SW480 (cell line): Measurements from ENCODE around the gene TMEM86A.

Experiments used
- DNase-seq: peaks from one replicate; pipeline ENCODE4 v3.0.0-alpha.2; 2016; ENCODE audit warnings: low spot score

Gene TMEM86A

DNA sequence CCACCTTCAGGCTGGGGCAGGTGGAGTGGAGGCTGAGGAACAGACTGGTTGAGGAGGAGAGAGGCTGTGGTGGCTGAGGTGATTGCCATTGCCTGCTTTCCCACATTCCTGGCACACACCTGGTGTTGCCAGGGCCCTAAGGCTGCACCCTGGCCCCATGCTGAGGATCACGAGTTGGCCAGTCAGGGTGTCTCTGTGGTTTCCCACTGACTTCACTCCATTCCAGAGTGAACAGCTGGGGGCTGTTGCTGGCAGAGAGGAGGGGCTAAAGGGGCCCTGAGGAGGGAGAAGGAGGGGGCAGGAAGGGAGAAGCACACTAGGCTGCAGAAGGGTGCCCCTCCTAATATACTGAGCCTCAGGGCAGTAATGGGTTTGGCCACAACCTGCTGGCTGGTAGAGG lies 1.8 kb downstream of the TMEM86A start:
- DNase-seq: peak; percentile 58

DNA sequence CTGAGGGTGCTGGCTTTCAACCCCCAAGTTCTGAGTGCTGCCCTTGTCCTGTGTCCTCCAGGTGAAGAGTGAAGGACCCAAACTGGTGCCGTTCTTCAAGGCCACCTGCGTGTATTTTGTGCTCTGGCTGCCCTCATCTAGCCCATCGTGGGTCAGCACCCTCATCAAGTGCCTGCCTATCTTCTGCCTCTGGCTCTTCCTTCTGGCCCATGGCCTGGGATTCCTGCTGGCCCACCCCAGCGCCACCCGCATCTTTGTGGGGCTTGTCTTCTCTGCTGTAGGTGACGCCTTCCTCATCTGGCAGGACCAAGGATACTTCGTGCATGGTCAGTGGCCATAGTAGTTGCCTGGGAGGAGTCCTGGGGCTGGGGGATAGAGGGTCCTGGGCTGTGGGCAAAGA lies 2.3 kb downstream of the TMEM86A start:
- no peak for DNase-seq

DNA sequence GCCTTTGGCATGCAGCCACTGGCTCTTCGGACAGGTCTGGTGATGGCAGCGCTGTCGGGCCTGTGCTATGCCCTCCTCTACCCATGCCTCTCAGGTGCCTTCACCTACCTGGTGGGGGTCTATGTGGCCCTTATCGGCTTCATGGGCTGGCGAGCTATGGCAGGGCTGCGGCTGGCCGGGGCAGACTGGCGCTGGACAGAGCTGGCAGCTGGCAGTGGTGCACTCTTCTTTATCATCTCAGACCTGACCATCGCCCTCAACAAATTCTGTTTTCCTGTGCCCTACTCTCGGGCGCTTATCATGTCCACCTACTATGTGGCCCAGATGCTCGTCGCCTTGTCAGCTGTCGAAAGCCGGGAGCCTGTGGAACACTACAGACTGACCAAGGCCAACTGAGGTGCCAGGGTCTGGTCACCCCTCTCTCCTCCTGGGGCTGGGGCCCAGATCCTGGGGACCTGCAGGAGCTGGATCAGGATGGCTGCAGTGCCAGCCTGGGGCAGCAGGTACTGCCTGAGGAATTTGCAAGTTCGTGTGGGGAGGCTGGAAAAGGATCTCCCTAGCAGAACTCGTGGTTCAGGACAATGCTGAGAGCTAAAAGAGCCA lies 3.1 kb downstream of the TMEM86A start:
- DNase-seq: no peak

DNA sequence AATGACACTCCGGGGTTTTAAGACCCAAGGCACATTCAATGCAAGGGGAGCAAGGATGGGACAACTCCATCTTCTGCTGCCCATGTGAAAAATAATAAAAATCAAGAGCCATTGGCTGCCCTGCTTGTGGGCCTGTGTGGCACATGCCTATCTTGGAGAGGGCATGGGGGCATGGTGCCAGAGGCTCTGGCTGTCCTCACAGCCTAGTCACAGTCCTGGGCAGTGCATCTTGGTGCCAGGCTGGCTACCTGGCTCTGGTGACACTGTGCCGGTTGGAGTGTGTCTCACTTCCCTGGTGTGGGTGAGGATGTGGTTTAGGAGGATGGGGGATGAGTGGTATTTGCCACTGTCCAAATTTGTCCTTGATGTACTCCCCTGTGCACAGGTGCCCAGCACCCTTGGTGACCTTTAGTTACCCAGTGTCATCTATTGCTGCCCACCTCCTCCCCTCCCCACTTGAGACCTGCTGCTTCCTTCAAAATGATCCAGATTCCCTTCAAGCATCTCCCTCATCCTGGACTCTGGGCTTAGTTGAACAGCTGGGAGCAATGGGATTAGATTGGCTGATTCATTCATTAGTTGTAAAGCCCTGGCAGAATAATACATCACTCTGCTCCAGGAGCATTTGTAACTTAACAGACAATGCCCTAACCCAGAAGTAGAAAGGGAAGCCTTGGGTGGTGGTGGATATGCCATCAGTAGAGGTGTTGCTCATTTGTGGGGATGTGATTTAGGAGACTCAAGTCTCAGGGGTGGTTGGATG lies 4.6 kb downstream of the TMEM86A start:
- DNase-seq: no peak

DNA sequence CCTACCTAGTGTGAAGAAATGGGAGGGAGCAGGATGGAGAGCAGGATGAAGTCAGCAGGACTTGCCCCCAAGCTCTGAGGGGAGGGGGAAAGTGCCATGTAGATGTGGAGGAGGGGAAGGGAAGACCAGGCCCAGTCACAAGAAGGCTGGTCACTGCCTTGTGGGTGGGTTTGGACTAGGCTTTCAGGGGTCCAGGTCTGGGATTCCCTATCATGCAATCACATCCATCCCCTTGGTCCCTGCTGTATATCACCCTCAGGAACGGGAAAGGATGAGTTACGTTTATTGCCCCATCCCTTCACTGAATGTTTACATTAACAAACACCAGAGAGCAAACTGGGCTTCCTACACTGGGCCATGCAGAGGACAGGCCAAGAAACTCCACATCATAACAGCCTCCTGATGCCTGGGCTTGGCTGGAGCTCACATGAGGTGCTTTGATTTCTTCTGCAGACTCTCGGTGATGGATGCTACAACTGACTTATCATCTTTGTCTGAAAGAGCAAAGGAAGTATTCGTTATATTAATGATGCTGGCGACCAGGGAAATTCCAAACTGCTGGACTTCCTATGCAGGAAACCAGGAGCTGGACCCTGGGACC lies 5.6 kb downstream of the TMEM86A start:
- DNase-seq: no peak

DNA sequence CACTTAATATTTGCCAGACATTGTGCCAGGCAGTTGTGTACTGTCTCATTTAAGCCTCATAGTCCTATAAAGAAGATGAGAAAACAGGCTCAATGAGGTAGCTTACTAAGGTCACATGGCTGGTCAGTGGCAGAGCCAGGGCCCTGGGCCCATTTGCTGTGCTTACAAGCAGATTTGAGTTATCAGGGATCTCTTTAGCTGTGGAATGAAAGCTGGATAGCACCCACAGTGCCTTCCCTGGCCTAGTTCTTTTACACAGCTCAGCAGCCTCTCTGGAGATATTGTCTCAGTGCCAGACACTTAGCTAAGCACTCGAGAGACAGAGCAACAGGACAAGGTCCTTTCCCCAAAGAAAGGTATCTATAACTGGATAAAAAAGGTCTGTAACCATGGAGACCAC lies 6.1 kb downstream of the TMEM86A start:
- DNase-seq: no peak

DNA sequence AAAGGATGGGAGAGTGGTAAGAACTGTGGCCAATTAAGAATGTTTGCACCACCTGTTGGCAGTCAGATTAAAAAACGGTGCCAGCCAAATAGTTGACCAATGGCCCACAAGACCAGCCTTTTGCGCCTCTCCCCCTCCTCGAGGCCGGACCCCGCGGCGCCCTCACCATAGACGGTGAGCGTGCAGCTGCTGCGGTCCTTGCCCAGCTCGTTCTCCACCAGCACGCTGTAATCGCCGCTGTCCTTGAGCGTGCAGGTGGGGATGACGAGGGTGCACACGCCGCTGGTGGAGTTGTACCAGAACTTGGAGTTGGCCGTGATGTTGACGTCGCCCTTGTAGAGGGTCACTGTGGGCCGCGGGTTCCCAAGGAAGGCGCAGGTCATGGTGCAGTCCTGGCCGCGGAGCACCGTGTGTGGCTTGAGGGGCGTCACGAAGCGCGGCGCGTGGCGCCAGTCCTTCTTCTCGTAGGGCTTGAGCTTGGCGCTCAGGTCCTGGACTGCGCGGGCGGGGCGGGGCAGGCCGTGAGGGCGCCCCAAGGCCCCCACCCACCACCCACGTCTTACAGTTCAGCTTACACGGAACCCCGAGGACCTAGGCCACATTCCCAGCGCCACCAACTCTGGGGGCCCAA lies 7.2 kb downstream of the TMEM86A start:
- DNase-seq: no peak

DNA sequence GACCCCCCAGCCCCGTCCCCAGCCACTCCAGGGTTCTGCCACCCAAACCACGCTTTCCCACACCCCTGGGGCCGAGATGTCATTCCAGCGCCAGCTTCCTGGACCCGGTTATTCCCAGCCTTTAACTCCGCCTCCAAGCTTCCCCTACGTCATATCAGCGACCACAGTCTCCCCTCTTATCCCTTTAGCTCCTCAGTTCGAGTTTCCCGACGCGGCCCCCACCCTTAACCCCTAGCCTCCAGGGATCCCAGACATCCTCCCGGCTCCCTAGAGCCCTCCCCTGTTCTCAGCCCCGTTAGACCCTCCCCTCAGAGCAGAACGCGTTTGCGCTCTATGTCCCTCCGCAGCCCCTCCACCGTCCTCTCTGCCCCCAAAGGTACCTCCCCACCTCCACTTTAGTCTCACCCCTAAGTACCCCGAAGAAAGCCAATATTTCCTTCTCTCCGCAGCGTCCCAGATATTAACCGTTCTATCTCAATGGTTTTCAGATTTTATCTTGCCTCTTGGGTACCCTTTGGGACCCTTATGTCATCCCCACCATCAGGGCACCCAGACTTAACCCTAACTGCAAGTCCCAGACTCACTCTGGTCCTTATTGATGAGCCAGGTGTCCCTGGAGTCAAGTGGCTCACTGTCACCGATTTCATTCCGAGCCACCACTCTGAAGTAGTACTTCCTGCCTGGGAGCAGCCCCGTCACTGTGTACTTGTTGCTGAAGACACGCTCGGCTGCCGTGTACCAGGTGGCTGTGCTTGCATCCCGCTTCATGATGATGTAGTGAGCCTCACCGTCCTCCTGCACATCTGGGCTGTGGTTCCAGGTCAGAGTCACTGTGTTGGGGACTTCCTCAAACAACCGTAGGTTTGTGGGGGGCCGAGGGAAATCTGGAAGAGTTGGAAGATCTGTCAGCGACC lies 8.0 kb downstream of the TMEM86A start:
- no peak for DNase-seq

DNA sequence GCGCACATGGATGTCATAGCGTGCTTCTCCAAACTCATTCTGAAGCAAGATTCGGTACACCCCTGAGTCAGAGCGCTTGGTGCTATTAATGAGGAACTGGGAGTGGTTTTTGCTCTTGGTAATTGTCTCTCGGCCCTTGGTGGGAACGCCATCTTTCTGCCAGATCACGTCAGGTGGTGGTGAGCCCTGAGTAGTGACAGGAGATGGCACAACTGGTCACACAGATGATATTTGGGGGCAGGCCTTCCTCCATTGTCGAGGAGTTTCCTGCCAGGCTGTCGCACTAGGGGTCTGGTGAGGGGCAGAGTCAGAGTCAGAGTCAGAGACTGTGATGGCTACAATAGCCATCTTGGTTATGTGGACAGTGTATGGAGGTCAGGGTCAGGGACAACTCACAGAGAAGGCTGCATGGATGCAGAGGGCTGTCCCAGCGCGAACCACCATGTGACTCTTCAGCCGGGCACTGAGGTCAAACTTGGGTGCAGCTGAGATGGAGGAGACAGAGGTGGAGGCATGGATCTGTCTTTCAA lies 9.3 kb downstream of the TMEM86A start:
- no peak for DNase-seq

DNA sequence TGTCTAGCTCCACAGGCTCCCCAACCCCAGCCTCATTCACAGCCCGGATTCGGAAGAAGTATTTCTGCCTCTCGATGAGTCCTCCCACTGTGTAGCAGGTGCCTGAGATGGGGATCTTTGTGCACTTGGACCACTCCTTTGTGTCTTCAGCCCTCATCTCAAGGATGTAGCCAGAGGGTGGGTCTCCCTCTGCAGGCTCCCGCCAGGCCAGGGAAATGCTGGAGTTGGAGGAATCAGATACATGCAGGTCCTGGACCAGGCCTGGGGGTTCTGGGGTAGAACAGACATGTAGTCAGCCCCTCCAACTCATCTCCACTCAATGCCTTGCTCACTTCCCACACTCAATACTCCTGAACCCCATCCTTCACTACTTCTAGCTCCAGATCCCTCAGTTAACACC lies 10.8 kb downstream of the TMEM86A start:
- no peak for DNase-seq

DNA sequence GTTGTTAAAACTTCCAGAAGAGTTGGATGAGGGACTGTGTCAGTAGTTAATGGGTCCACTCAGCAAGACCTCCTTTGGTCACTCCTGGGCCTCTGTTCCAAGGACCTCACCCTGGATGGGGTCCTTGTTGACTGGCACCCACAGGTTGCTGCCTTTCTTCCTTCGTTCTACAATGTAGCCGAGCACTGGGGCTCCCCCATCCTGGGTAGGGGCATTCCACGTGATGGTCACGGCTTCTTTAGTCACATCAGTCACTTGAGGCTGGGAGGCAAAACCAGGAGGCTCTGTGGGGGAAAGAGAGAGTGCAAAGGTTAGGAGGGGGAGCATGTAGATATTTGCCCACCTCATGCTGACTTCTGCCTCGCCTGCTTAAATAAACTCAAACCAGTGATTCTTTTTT lies 12.0 kb downstream of the TMEM86A start:
- DNase-seq: no peak

DNA sequence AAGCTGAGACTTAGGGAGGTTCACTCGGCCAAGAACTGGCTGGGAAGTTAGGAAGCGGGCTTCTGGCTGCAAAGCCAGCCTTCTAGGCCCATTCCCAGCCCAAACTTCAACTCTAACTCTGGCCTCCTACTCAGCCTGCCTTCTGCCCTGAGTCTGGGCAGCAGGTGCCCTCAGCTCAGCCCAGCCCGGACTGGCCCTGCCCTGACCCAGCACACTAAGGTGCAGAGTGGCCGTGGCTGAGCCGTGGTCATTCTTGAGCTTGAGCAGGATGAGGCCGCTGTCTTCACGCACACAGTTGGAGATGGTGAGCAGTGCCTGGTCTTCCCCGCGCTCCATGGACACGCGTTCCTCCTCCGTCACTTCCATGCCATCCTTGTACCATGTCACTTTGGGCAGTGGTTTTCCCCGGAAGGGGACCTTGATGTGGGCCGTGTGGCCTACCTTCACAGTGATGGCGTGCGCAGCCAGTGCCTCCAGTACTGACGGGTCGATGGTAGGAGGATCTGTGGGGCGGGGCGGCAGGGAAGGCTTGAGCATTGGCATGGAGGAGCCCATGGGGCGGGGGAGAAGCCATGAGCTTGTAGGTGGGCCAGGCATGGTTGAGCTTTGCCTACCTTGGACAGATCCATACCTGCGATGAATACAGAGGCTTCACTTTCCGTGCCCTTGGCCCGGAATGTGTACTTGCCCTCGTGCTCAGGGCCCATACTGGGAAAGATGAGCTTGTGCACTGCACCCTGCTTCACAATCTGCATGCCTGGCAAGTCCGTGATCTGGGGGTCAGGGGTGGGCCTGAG lies 15.3 kb downstream of the TMEM86A start:
- no peak for DNase-seq

DNA sequence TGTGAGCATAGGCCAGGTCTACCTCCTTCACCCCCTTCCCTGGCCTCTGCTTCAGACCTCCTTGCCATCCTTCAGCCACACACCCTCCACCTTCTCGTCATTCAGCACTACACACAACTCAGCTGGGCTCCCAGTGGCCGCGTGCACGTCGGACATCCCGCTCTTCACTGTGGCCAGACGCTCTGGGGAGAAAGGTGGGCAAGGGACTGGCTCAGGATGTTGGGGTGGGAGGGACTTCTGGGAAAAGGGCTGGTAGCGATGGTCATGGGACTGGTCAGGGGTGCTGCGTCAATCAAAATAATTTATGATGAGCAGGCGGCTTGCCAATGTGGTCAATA lies 15.8 kb downstream of the TMEM86A start:
- no peak for DNase-seq

DNA sequence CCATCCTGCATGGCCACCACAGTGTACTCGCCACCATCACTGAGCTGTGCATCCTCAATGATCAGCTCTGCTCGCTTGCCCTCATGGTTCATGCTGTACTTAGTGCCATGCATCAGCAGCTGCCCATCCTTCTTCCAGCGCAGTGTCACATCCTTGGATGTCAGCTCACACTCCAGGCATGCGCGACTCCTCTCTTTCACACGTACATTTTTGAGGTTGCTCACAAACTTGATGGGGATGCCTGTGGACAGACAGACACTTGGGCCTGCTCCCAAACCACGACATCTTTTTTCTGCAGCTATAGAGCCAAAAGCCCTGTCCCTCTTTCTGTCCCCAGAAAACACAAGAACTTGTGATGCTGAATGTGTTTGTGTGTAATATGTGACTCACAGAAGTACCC lies 16.9 kb downstream of the TMEM86A start:
- DNase-seq: no peak

DNA sequence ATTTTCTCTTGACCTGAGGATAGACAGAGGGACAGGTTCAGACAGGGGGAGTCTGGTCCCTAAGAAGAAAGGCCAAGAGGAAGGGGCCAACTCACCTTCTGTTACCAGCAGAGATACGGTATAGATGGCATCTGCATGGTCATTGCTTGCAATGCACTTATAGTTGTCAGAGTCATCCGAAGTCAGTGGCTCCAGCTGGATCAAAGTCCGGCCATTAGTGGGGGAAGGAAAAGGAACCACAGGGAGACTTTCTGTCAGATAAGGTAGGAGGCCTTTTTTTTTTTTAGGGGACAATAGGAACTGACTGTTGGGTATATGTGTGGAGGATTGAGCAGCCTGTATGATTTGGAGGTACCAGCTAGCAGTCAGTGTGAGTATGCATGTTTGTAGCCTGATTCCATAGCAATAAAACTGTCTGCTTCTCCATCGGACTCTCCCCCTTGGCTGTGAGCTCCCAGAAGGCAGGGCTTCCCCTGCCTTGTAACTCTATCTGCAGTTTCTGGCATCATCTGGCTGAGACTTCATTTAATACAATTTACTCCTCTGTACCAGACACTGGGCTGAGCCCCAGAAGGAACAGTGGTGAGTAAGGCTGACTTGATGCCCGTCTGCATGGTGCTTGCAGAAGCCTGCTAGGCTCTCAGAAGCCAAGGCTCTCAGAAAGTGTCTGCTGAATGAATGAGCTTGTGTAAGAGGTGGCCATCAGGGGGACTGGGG lies 21.7 kb downstream of the TMEM86A start:
- DNase-seq: no peak

DNA sequence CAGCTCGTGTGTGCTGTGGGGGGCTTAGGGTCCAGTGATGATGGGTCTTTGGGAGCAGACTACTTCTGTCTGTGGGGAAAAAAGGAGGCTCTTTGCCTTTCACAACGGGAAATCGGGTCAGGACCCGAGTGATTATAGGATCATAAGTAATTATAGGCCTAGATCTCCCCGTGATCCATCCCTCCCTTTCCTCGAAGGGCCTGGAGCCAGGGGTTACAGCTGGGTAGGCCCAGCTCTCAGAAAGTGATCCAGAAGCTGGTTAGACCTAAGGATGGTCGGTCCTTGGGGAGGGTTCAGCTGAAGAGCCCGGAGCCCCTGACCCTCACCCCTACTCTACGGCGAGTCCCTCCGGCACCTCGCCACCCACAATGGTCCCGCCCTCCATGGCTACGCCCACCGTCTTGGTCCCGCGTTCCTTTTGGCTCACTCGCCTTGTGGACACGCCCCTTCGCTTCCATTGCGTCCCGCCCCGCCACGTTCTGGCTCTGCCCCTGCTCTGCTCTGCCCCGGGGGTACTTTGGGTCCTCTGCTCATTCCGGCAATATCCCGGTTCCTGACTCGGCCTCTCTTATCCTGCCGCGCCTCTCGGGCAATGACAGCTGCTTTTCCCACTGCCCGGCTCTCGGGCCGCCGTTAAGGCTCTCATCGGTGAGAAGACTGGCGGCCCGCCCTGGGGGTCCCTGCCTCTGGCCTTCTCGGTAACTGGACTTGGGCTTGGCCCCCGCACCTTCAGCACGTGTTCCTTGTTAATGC lies 22.4 kb downstream of the TMEM86A start:
- DNase-seq: peak; percentile 76

DNA sequence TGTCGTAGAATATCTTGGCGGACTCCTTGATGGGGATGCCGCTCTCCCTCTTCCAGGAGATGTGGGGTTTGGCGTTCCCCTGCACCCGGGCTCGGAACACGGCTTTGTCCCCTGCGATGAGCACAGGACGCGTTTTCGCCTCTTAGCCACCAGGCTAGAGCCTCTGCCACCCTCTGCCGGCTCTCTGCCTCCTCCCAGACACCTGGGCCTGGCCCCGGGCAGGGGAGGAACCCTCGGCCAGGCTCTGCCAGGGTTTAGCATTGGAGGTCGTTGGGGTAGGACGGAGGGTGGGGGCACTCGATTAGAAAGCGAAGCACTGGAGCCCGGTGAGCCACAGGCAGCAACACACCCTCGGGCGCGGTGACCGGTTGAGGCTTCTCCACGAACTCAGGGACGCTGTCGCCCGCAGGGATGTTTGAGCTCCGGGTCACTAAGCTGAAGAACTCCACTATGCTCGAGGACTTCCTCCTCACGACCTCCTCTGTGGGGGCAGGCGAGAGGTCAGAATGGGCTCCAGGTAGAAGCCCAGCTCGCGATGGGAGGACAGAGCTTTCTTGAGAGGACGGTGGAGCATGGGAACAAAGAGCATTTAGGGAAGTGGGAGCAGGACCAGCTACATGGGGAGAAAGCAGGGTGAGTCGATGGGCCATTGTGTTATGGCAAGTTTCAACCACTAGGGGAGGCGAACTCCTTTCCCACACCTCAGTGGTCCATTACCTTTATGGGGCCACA lies 23.1 kb downstream of the TMEM86A start:
- peak; percentile 77 for DNase-seq

DNA sequence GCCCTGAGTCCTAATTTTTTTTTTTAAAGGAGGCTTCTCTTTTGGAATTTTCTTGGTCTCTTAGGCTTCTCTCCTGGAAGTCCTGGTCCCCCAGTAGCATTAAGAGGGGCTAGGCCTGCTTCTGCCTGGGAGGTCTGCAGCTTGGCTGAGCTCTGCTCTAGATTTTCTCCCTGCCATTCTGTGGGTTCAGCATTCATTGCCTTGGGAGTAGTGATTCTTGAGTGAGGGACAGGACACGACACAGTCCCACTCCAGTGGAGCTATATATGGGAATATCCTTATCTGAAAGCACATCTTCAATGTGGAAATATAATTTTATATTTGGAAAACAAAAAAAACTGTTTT lies 23.7 kb downstream of the TMEM86A start:
- no peak for DNase-seq

DNA sequence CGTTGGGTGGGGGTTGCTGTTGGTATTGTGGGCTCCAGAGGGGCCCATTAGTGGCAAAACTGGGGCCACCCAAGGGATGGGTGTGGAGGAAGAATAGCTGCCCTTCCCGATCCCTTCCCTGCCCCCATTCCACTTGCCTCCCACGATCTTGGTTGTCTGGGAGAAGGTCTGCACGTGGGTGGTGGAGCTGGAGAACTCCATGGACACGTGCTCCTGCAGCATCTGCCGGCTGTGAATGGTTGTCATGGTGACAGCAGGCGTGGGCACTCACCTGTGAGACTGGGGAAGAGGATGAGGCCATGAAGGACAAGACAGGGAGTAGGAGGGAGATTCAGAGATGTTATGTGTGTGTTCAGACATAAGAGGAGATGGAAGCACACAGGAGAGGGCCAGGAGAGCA lies 25.4 kb downstream of the TMEM86A start:
- peak; percentile 37 for DNase-seq
